Nephron (organoid): ENCODE data around the gene ZSCAN12.
"Not testable (repeated sequence)": the region's sequence is repeated elsewhere in the genome, so short reads cannot be mapped to it uniquely, and the experiment has no call there.

ENCODE experiments used
- H3K27ac Mint-ChIP-seq, 3 experiments: 2 replicates each; pipeline ENCODE4 v1.8.0; 2020; ENCODE audit warnings: mixed read lengths in 3 of 3, mild to moderate bottlenecking in 2 of 3, moderate library complexity in 1 of 3
- H3K27me3 Mint-ChIP-seq: 2 replicates; pipeline ENCODE4 v1.8.0; 2021; ENCODE audit warnings: low read depth, mild to moderate bottlenecking, moderate library complexity, mixed read lengths
- H3K36me3 Mint-ChIP-seq: 2 replicates; pipeline ENCODE4 v1.8.0; 2020; ENCODE audit warnings: low read depth, mixed read lengths
- H3K4me1 Mint-ChIP-seq: 2 replicates; pipeline ENCODE4 v1.8.0; 2020; ENCODE audit warnings: mixed read lengths
- H3K4me3 Mint-ChIP-seq, 3 experiments: 2 replicates each; pipeline ENCODE4 v1.8.0; 2020; ENCODE audit warnings: mild to moderate bottlenecking in 3 of 3, mixed read lengths in 3 of 3, moderate library complexity in 2 of 3
- H3K9me3 Mint-ChIP-seq: 2 replicates; pipeline ENCODE4 v1.8.0; 2020; ENCODE audit warnings: mixed read lengths
- CTCF ChIP-seq, 3 experiments: fragments of 200-600 bp; sonication (generic); IDR thresholded peaks; one replicate each; pipeline ENCODE4 v1.5.0; 2021; ENCODE audit warnings: antibody characterized with exemption in 3 of 3; ENCODE audit not compliant: unreplicated experiment in 3 of 3

Gene ZSCAN12

GRCh38 chr6:28368522-28368921 lies 31.0 kb downstream of the ZSCAN12 start:
- H3K9me3 Mint-ChIP-seq, result no peaks in the 10 kb centered on the region
- H3K27ac Mint-ChIP-seq, result no peak overlapping the region
- peaks cover 37% of the 10 kb centered on the region for H3K36me3 Mint-ChIP-seq
- no peaks in the 10 kb centered on the region for H3K27me3 Mint-ChIP-seq
- TF ChIP-seq CTCF (IDR thresholded peaks at IDR 0.05; ENCODE audit: unreplicated experiment in 3 of 3), result no peak
- H3K4me1 Mint-ChIP-seq, result no peaks in the 10 kb centered on the region
- H3K4me3 Mint-ChIP-seq, result no peak overlapping the region

GRCh38 chr6:28365590-28365989 lies 34.0 kb downstream of the ZSCAN12 start:
- not testable (repeated sequence) for H3K27ac Mint-ChIP-seq, H3K4me3 Mint-ChIP-seq, H3K27me3 Mint-ChIP-seq, H3K9me3 Mint-ChIP-seq, H3K4me1 Mint-ChIP-seq
- peaks cover 42% of the 10 kb centered on the region for H3K36me3 Mint-ChIP-seq

- peaks cover 29% of the 10 kb centered on the region for H3K36me3 Mint-ChIP-seq
- H3K4me3 Mint-ChIP-seq, result no peak overlapping the region
- no peak for TF ChIP-seq CTCF (IDR thresholded peaks at IDR 0.05; ENCODE audit: unreplicated experiment in 3 of 3)
- no peaks in the 10 kb centered on the region for H3K9me3 Mint-ChIP-seq
- no peak overlapping the region for H3K27ac Mint-ChIP-seq
- H3K4me1 Mint-ChIP-seq, result peaks cover 5% of the 10 kb centered on the region
- no peaks in the 10 kb centered on the region for H3K27me3 Mint-ChIP-seq
Measured at GRCh38 chr6:28360961-28361360, 38.6 kb downstream of the ZSCAN12 start.

- H3K4me3 Mint-ChIP-seq, H3K9me3 Mint-ChIP-seq, H3K27me3 Mint-ChIP-seq, H3K27ac Mint-ChIP-seq: not testable (repeated sequence)
- H3K36me3 Mint-ChIP-seq, result peaks cover 17% of the 10 kb centered on the region
- peaks cover 14% of the 10 kb centered on the region for H3K4me1 Mint-ChIP-seq
Measured at GRCh38 chr6:28359562-28359961, 40.0 kb downstream of the ZSCAN12 start.

GRCh38 chr6:28357036-28357435 lies 42.5 kb downstream of the ZSCAN12 start:
- no peak overlapping the region for H3K4me3 Mint-ChIP-seq
- H3K27ac Mint-ChIP-seq, result peak overlapping the region in 2 of 3 experiments; percentile 54 to 90
- H3K36me3 Mint-ChIP-seq, result peaks cover 18% of the 10 kb centered on the region
- peaks cover 32% of the 10 kb centered on the region for H3K4me1 Mint-ChIP-seq
- TF ChIP-seq CTCF (IDR thresholded peaks at IDR 0.05; ENCODE audit: unreplicated experiment in 3 of 3), result no peak
- no peaks in the 10 kb centered on the region for H3K27me3 Mint-ChIP-seq
- no peaks in the 10 kb centered on the region for H3K9me3 Mint-ChIP-seq

GRCh38 chr6:28356666-28357020 lies 42.9 kb downstream of the ZSCAN12 start:
- Mint-ChIP-seq H3K36me3 (peaks cover 20% of the 10 kb centered on the region), H3K27ac (peak overlapping the region; percentile 89 to 95 (median 90)), H3K27me3 (no peaks in the 10 kb centered on the region), H3K4me1 (peaks cover 36% of the 10 kb centered on the region), H3K9me3 (no peaks in the 10 kb centered on the region), H3K4me3 (no peak overlapping the region)
- TF ChIP-seq CTCF (IDR thresholded peaks at IDR 0.05; ENCODE audit: unreplicated experiment in 3 of 3), result no peak

- Mint-ChIP-seq H3K4me1 (peaks cover 39% of the 10 kb centered on the region), H3K9me3 (no peaks in the 10 kb centered on the region), H3K27ac (peak overlapping the region; percentile 89 to 95 (median 90)), H3K36me3 (peaks cover 20% of the 10 kb centered on the region), H3K27me3 (no peaks in the 10 kb centered on the region), H3K4me3 (peak overlapping the region; percentile 88 to 96 (median 93))
- TF ChIP-seq CTCF (IDR thresholded peaks at IDR 0.05; ENCODE audit: unreplicated experiment in 3 of 3), result peak; percentile 75 to 87 (median 77)
Measured at GRCh38 chr6:28355743-28356665, 43.5 kb downstream of the ZSCAN12 start.
